DMS153 (cell line): ENCODE data around the gene SCFD2.

ENCODE experiments used
- DNase-seq: peaks from one replicate; lab custom pipeline; 2025; lab: John Stamatoyannopoulos, UW

Gene SCFD2

GRCh38 chr4:52983563-52984303, 382.1 kb downstream of the SCFD2 start:
- DNase-seq = peak; percentile 39

- no peak for DNase-seq
Measured at GRCh38 chr4:52982946-52983340, 382.9 kb downstream of the SCFD2 start.

- DNase-seq = peak; percentile 42
Measured at GRCh38 chr4:52982255-52982945, 383.5 kb downstream of the SCFD2 start.

GRCh38 chr4:52979821-52980590, 385.9 kb downstream of the SCFD2 start:
- DNase-seq = no peak

- DNase-seq = no peak
Measured at GRCh38 chr4:52979020-52979419, 386.8 kb downstream of the SCFD2 start.

GRCh38 chr4:52977252-52977651, 388.6 kb downstream of the SCFD2 start:
- DNase-seq = no peak

- DNase-seq = no peak
Measured at GRCh38 chr4:52976523-52977230, 389.2 kb downstream of the SCFD2 start.

- DNase-seq = no peak
Measured at GRCh38 chr4:52968691-52969090, 397.2 kb downstream of the SCFD2 start.

- DNase-seq = no peak
Measured at GRCh38 chr4:52968241-52968640, 397.6 kb downstream of the SCFD2 start.

GRCh38 chr4:52966781-52967180, 399.1 kb downstream of the SCFD2 start:
- DNase-seq = no peak

GRCh38 chr4:52966172-52966571, 399.7 kb downstream of the SCFD2 start:
- no peak for DNase-seq

- no peak for DNase-seq
Measured at GRCh38 chr4:52964561-52965101, 401.2 kb downstream of the SCFD2 start.

GRCh38 chr4:52964011-52964410, 401.9 kb downstream of the SCFD2 start:
- DNase-seq = no peak

GRCh38 chr4:52962721-52963120, 403.1 kb downstream of the SCFD2 start:
- DNase-seq = no peak

GRCh38 chr4:52961666-52962412, 404.0 kb downstream of the SCFD2 start:
- no peak for DNase-seq

- DNase-seq = no peak
Measured at GRCh38 chr4:52959541-52959940, 406.3 kb downstream of the SCFD2 start.

- no peak for DNase-seq
Measured at GRCh38 chr4:52957835-52958631, 407.8 kb downstream of the SCFD2 start.

- peak; percentile 78 for DNase-seq
Measured at GRCh38 chr4:52957220-52957686, 408.6 kb downstream of the SCFD2 start.

GRCh38 chr4:52956691-52957090, 409.2 kb downstream of the SCFD2 start:
- no peak for DNase-seq

- DNase-seq = no peak
Measured at GRCh38 chr4:52954560-52955170, 411.2 kb downstream of the SCFD2 start.
